ENCODE measurements around the gene ZFPM1.

ZFPM1 gene

DNA sequence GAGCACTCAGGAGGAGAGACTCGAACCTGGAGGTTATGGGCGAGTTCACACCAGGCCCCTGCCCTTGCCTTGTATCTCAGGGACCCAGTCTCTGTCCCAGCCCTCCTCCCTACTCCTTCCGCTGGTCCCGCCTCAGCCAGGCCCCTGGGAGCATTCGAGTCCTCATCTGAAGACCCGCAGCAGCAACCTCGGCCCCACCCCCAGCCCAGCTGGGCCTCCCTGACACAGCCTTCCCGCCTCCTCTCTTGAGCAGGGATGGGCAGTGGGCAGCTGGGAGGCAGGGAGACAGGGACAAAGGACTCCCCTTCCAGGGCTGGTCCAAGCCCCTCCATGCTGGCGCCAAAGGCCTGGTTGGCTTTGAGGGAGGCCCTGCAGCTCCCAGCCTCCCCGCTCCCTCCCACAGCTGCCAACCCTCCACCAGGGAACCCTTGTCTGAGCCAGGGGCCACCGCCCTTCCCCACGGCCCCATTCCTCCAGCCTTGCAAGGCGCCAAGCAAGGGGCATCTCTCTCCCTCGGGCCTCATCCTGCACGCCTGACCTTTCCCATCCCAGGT lies 101.7 kb downstream of the ZFPM1 start:
- Mint-ChIP-seq H3K4me3 (no peak overlapping the region), H3K27ac (no peak overlapping the region), H3K9me3 (peaks cover 2% of the 10 kb centered on the region), H3K27me3 (ENCODE audit: low read depth) (peaks cover 40% of the 10 kb centered on the region), H3K4me1 (peaks cover 9% of the 10 kb centered on the region), H3K36me3 (ENCODE audit: low read depth) (no peaks in the 10 kb centered on the region)
- TF ChIP-seq, protein P1, sequence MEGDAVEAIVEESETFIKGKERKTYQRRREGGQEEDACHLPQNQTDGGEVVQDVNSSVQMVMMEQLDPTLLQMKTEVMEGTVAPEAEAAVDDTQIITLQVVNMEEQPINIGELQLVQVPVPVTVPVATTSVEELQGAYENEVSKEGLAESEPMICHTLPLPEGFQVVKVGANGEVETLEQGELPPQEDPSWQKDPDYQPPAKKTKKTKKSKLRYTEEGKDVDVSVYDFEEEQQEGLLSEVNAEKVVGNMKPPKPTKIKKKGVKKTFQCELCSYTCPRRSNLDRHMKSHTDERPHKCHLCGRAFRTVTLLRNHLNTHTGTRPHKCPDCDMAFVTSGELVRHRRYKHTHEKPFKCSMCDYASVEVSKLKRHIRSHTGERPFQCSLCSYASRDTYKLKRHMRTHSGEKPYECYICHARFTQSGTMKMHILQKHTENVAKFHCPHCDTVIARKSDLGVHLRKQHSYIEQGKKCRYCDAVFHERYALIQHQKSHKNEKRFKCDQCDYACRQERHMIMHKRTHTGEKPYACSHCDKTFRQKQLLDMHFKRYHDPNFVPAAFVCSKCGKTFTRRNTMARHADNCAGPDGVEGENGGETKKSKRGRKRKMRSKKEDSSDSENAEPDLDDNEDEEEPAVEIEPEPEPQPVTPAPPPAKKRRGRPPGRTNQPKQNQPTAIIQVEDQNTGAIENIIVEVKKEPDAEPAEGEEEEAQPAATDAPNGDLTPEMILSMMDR (IDR thresholded peaks at IDR 0.05; ENCODE audit: unreplicated experiment in 3 of 3) = no peak

DNA sequence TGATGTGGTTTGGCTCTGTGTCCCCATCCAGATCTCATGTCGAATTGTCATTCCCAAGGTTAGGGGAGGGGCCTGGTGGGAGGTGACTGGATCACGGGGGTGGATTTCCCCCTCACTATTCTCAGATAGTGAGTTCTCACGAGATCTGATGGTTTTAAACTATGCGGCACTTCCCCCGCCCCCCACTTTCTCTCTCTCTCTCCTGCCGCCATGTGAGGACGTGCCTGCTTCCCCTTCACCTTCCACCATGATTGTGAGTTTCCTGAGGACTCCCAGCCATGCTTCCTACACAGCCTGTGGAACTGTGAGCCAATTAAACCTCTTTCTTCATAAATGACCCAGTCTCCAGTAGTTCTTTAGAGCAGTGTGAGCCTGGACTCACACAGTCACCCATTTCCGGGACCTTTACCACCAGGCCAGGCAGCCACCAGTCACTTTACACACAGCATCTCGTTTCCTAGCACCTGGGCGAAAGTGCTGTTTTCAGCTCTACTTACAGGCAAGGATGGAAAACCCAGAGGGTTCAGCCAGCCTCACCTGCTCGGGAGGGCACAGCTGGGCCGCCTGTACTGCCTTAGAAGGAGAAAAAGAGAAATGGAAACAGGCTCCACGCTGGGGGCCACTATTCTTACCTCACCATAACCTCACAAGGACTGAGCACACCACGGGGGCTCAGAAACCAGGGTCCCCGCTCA lies 103.4 kb downstream of the ZFPM1 start:
- Mint-ChIP-seq H3K4me1 (peaks cover 9% of the 10 kb centered on the region), H3K36me3 (ENCODE audit: low read depth) (no peaks in the 10 kb centered on the region), H3K27ac (no peak overlapping the region), H3K4me3 (no peak overlapping the region), H3K9me3 (peaks cover 2% of the 10 kb centered on the region), H3K27me3 (ENCODE audit: low read depth) (peaks cover 38% of the 10 kb centered on the region)
- TF ChIP-seq, protein P1 (IDR thresholded peaks at IDR 0.05; ENCODE audit: unreplicated experiment in 3 of 3) = no peak

DNA sequence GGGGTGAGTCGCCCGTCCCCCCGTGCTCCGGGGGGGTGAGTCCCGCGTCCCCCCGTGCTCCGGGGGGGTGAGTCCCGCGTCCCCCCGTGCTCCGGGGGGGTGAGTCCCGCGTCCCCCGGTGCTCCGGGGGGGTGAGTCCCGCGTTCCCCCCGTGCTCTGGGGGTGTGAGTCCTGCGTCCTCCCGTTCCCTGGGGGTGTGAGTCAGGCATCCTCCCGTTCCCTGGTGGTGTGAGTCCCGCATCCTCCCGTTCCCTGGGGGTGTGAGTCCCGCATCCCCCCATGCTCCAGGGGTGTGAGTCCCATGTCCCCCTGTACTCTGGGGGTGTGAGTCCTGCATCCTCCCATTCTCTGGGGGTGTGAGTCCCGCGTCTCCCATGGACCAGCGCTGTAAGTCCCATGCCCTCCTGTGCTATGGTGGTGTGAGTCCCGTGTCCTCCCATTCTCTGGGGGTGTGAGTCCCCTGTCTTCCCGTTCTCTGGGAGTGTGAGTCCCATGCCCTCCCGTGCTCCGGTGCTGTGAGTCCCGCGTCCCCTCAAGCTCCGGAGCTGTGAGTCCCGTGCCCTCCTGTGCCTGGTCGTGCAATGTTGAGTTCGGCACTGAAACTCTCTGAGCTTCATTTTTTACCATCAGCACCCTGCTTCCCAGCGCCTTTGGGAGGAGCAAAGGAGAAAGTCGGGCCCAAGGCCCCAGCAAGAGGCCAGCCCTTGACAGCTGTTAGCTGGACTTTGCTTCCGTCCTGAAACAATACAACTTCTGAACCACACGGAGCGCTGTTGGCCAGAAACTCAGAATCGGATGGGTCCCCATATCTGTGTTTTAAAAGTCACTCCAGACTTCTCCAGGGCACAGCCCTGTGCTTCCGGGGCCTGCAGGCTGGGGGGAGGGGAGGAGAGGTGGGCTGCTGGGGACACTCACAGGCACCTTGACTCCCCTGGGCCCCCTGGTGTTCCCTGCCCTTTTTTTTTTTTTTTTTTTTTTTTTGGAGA lies 105.7 kb downstream of the ZFPM1 start:
- Mint-ChIP-seq H3K4me1 (peaks cover 4% of the 10 kb centered on the region), H3K4me3 (no peak overlapping the region), H3K27ac (peak overlapping the region in 1 of 3 experiments; percentile 54), H3K36me3 (ENCODE audit: low read depth) (no peaks in the 10 kb centered on the region), H3K27me3 (ENCODE audit: low read depth) (peaks cover 22% of the 10 kb centered on the region), H3K9me3 (peaks cover 2% of the 10 kb centered on the region)
- TF ChIP-seq, protein P1 (IDR thresholded peaks at IDR 0.05; ENCODE audit: unreplicated experiment in 3 of 3) = peak; percentile 36 to 51 (median 51)

DNA sequence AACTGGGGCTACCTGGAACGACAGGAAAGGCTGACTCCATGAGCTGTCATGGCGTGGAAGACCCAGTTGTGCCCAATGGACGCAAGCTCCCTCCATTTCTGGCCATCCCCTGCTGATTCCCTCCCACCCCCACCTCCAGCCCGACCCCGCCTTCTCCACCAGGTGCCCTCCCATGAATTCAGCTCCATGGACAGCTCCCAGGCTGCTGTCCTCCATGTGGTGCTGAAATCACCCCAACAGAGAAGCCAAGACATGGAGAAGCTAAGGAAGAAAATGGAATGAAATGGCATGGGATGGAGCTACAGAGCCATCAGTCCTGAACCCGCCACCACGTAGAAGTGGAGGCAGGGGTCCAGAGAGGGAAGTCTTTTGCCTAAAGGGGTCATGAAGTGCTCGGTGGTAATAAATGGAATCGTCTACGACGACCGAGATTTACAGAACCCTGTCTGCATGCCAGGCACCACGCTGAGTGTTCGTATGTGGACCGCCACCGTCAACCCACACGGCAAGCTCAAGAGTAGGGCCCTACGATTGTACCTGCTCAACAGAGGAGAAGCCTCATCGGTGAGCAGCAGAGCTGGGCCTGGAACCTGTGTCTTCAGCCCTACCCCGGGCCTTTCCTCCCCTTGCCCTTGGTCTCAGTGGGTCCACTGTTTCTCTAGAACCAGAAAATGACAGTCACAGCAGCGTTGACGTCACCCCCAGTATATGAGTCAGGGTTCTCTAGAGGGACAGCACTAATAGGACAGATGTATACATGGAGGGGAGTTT lies 107.8 kb downstream of the ZFPM1 start:
- H3K36me3 Mint-ChIP-seq (ENCODE audit: low read depth) = no peaks in the 10 kb centered on the region
- H3K9me3 Mint-ChIP-seq = peaks cover 2% of the 10 kb centered on the region
- H3K27ac Mint-ChIP-seq = no peak overlapping the region
- TF ChIP-seq, protein P1 (IDR thresholded peaks at IDR 0.05; ENCODE audit: unreplicated experiment in 3 of 3) = no peak
- peaks cover 15% of the 10 kb centered on the region for H3K27me3 Mint-ChIP-seq (ENCODE audit: low read depth)
- H3K4me1 Mint-ChIP-seq = peaks cover 4% of the 10 kb centered on the region
- peak overlapping the region in 1 of 3 experiments; percentile 42 for H3K4me3 Mint-ChIP-seq

DNA sequence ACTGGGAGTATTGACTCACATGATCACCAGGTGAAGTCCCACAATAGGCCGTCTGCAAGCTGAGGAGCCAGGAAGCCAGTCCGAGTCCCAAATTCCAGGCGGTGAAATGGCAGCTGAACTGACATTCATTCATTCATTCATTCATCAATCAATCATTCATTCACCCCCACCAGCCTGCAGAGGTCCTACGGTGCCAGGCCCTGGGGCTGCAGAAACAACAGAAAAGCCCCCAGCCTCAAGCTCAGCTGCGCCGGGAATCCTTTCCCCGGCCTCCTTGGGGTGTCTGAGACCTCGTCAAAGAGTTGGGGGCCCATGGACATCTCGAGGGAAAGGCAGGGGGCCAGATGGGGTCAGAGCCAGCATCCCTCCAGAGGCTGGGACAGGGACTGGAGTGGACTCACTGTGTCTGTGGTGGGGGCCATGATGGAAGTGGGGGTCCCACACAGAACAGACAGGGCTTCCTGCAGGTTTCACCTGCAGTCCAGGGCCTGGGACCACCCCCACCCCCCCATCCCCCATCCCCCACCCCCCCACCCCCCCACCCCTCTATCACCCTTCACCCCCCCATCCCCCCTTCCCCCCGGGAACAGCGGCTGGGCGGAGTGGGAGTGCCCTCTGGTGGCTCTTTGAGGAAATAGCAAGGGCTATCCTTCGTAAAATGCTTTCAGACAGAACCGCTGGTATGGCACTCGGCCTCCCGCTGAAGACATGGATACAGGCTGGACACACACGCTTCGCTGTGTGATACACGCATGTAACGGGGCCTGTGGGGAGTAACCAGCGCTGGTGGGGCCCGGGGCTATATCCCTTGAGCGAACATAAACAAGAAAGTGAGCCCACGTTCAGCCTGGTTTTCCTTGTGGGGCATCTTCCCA lies 108.6 kb downstream of the ZFPM1 start:
- Mint-ChIP-seq H3K4me3 (peak overlapping the region in 2 of 3 experiments; percentile 35 to 46), H3K27me3 (ENCODE audit: low read depth) (peaks cover 9% of the 10 kb centered on the region), H3K27ac (no peak overlapping the region), H3K9me3 (peaks cover 2% of the 10 kb centered on the region), H3K36me3 (ENCODE audit: low read depth) (no peaks in the 10 kb centered on the region), H3K4me1 (peaks cover 4% of the 10 kb centered on the region)
- TF ChIP-seq, protein P1 (IDR thresholded peaks at IDR 0.05; ENCODE audit: unreplicated experiment in 3 of 3) = peak; percentile 56 to 61 (median 57)
